Stomach smooth muscle (tissue), 2 donors: Measurements from ENCODE around the gene UBE2S.

Experiments used
- H3K27ac ChIP-seq: one replicate; pipeline ENCODE4 v1.7.0; 2013; ENCODE audit warnings: mild to moderate bottlenecking, low read length, inconsistent platforms
- H3K27me3 ChIP-seq, 2 donors: one replicate each; pipeline ENCODE4 v1.7.0; 2013; ENCODE audit warnings: low read length in 2 of 2; ENCODE audit not compliant: insufficient read depth in 2 of 2, control insufficient read depth in 1 of 2
- H3K36me3 ChIP-seq, 2 donors: one replicate each; pipeline ENCODE4 v1.7.0; 2013; ENCODE audit warnings: low read length in 2 of 2; ENCODE audit not compliant: control insufficient read depth in 2 of 2, insufficient read depth in 2 of 2
- H3K4me1 ChIP-seq: one replicate; pipeline ENCODE4 v1.7.0; 2013; ENCODE audit warnings: low read length; ENCODE audit not compliant: control insufficient read depth, insufficient read depth
- H3K4me3 ChIP-seq, 2 donors: one replicate each; pipeline ENCODE4 v1.7.0; 2013; ENCODE audit warnings: low read length in 2 of 2
- H3K9ac ChIP-seq, 2 donors: one replicate each; pipeline ENCODE4 v1.7.0; 2013; ENCODE audit warnings: low read length in 2 of 2, mild to moderate bottlenecking in 1 of 2
- H3K9me3 ChIP-seq, 2 donors: one replicate each; pipeline ENCODE4 v1.7.0; 2013; ENCODE audit warnings: low read length in 2 of 2; ENCODE audit not compliant: control insufficient read depth in 2 of 2
- donor health status: healthy.
- donor health status: Pancreatic carcinoma.

The UBE2S gene

DNA sequence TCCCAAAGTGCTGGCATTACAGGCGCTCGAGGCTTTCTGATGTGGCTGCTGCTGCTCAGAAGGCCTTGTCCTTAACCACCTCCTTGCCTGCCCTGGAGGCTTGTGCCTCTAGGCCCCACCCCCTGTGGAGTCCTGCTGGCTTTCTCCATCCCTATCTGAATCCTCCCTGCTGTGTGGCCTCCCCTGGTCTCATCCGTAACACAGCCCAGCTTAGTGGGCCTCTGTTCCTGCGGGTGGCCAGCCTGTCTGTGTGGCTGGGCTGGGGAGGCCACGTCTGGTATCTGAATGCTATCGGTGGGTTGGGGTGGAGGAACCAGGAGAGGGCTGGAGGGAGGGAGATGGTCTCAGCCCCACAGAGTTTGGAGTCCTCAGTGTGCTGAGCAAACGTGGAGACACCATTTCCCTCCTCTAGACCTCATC lies 17.1 kb downstream of the UBE2S start:
- Histone ChIP-seq H3K9me3 (no peaks in the 10 kb centered on the region), H3K27me3 (no peaks in the 10 kb centered on the region), H3K9ac (no peak overlapping the region), H3K36me3 (peaks cover 16 to 34% of the 10 kb centered on the region in 2 donors), H3K27ac (no peak overlapping the region), H3K4me3 (no peak overlapping the region), H3K4me1 (peaks cover 41% of the 10 kb centered on the region)

DNA sequence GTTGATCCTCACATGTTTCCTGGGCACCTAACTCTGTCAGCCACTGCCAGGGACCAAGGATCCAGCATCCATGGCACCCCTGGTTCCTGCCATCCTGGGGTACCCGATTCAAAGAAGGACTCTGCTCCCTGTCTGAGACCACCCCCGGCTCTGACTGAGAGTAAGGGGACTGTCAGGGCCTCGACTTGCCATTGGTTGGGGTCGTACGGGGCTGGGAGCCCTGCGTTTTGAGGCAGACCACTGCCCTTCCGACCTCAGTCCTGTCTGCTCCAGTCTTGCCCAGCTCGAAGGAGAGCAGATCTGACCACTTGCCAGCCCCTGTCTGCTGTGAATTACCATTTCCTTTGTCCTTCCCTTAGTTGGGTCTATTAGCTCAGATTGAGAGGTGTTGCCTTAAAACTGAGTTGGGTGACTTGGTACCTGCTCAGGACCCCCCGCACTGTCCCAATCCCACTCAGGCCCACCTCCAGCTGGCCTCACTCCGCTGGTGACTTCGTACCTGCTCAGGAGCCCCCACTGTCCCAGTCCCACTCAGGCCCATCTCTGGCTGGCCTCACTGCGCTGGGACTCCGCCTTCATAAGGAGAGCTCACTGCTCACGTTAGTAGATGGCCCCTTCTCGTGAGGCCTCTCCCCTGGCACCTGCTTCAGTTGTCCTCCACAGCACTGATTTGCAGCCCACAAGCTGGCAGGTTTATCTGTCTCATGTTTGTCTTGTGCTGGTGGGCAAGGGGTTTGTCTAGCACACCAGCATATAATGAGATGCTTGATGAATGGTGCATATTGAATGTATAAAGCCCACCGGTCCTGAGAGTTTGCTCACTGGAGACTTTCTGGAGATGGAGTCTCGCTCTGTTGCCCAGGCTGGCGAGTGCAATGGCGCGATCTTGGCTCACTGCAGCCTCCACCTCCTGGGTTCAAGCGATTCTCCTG lies 17.9 kb downstream of the UBE2S start:
- no peak overlapping the region for H3K9ac ChIP-seq
- no peaks in the 10 kb centered on the region for H3K9me3 ChIP-seq
- peaks cover 47% of the 10 kb centered on the region for H3K4me1 ChIP-seq
- no peaks in the 10 kb centered on the region for H3K27me3 ChIP-seq
- peaks cover 16 to 34% of the 10 kb centered on the region in 2 donors for H3K36me3 ChIP-seq
- no peak overlapping the region for H3K4me3 ChIP-seq
- H3K27ac ChIP-seq, result no peak overlapping the region

DNA sequence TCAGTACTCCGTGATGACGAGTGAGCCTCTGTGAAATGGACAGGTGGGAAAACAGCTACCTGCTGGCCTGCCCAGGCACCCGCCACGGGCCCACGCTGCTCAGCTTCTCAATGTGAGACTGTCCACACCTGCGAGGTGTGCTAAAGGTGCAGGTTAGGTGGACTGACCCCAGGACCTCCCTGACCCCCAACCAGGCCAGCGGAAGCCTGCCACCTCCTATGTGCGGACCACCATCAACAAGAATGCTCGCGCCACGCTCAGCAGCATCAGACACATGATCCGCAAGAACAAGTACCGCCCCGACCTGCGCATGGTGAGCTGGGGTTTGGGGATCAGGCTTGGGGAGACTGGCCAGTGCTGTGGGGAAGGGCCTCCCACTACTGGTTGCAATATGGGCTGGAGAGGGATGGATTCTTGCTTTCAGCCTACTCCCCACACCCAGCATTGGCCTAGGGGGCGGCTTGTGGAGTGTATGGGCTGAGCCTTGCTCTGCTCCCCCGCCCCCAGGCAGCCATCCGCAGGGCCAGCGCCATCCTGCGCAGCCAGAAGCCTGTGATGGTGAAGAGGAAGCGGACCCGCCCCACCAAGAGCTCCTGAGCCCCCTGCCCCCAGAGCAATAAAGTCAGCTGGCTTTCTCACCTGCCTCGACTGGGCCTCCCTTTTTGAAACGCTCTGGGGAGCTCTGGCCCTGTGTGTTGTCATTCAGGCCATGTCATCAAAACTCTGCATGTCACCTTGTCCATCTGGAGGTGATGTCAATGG lies 19.7 kb downstream of the UBE2S start:
- H3K36me3 ChIP-seq, result peaks cover 16 to 34% of the 10 kb centered on the region in 2 donors
- H3K4me3 ChIP-seq, result peak overlapping the region; percentile 99
- H3K4me1 ChIP-seq, result peaks cover 61% of the 10 kb centered on the region

GRCh38 chr19:55386493-55386971 lies 21.1 kb downstream of the UBE2S start:
- Histone ChIP-seq H3K4me1 (peaks cover 64% of the 10 kb centered on the region), H3K4me3 (peak overlapping the region; percentile 99), H3K27ac (peak overlapping the region; percentile 94), H3K27me3 (no peaks in the 10 kb centered on the region), H3K9me3 (no peaks in the 10 kb centered on the region), H3K36me3 (peaks cover 16 to 34% of the 10 kb centered on the region in 2 donors), H3K9ac (peak overlapping the region; percentile 96 to 98)

More for the DNA sequence above, 19.7 kb downstream of the UBE2S start:
- Histone ChIP-seq H3K9me3 (no peaks in the 10 kb centered on the region), H3K9ac (peak overlapping the region; percentile 96 to 98), H3K27me3 (no peaks in the 10 kb centered on the region), H3K27ac (no peak overlapping the region)

DNA sequence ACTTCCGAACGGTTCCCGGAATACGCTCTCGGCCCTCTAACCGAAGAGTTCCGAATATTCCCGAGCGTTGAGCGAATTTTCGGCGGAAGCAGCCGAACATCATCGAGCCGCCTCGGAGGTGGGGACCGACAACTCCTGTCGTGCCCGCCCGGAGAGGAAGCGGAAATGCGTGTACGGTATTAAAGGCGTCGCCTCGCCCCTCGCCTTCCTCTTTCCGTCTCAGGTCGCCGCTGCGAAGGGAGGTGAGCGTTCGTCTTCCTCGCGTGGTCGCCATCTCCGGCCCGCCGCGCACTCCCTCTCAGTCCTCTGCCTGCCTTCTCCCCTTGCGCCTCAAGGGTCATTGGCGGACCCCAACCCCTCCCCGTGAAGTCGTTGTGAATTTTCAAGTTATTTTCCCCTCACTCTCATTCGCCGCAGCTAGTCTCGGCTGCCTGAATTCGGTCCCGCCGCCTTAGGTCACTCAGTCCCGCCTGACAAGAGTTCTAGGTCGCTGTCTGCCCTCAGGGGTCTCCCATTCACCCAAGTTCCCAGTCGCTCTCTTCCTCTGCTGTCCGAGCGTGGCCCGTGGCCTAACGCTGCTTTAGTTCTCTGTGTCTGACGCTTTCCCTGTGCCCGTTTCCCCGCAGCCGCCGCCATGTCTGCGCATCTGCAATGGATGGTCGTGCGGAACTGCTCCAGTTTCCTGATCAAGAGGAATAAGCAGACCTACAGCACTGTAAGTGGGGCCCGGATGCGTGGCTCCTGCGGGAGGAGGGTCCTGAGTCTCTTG lies 21.7 kb downstream of the UBE2S start, which contains the start of gene RPL28:
RPL28 (plus strand) TSS at position 209 of the 769 bp plus-strand sequence; CDS start at position 635, 426 bp downstream.
- H3K4me3 ChIP-seq, result peak within 1 kb of the TSS; percentile 99
- H3K27me3 ChIP-seq, result no peaks in the 10 kb centered on the region
- no peaks in the 10 kb centered on the region for H3K9me3 ChIP-seq
- peaks cover 59% of the 10 kb centered on the region for H3K4me1 ChIP-seq
- H3K27ac ChIP-seq, result peak within 1 kb of the TSS; percentile 94
- H3K36me3 ChIP-seq, result peaks cover 16 to 31% of the 10 kb centered on the region in 2 donors
- peak within 1 kb of the TSS; percentile 96 to 98 for H3K9ac ChIP-seq

- no peaks in the 10 kb centered on the region for H3K27me3 ChIP-seq
- H3K4me1 ChIP-seq, result peaks cover 55% of the 10 kb centered on the region
- H3K27ac ChIP-seq, result peak overlapping the region; percentile 94
Measured at GRCh38 chr19:55384920-55385723, 22.5 kb downstream of the UBE2S start.

DNA sequence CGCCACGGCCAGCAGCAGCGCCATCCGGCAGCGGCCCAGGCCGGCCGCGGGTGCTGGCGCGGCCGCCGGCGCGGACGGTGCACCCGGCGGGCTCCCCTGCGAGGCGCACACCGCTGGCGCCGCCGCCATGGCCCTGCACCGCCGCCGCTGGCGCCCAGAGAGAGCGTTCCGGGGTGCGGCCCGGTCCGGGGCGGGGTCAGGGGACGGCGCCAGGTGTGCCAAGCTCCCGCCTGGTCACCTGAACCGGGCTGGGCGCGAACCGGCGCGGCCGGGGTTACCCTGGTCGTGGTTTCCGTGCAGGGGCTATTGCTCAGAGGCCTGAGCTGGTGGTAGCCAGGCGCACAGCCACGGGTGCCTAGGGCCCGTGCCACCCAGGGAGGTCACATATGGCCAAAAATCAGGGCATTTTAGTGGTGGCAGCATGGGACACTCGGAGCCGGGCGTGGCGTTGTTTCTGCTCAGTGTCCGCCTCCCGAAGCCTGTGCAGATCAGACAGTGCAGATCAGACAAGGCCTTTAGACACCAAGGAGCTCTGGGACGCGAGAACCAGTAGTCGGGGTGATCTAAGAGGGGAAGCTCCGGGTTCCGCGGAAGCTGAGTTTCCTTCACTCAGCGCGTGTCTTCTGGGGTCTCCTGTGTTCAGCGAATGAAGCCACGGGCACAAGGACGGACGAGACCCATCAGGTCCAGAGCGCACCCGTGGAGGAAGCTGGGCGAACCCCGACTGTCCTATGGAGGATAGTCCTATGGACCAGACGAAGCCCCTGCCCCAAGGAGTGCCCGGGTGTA lies 23.3 kb downstream of the UBE2S start, which contains the start of gene TMEM238:
TMEM238 (minus strand) TSS at position 162 of the 789 bp plus-strand sequence; CDS start at position 129, 33 bp downstream.
- H3K4me3 ChIP-seq, result peak within 1 kb of the TSS; percentile 81 to 99
- no peaks in the 10 kb centered on the region for H3K9me3 ChIP-seq
- peak within 1 kb of the TSS; percentile 94 for H3K27ac ChIP-seq
- H3K9ac ChIP-seq, result peak within 1 kb of the TSS; percentile 94 to 98
- peaks cover 53% of the 10 kb centered on the region for H3K4me1 ChIP-seq
- peaks cover 16 to 21% of the 10 kb centered on the region in 2 donors for H3K36me3 ChIP-seq
- H3K27me3 ChIP-seq, result no peaks in the 10 kb centered on the region

More at GRCh38 chr19:55384920-55385723, 22.5 kb downstream of the UBE2S start:
- no peaks in the 10 kb centered on the region for H3K9me3 ChIP-seq
- H3K9ac ChIP-seq, result peak overlapping the region; percentile 94 to 98
- H3K36me3 ChIP-seq, result peaks cover 16 to 27% of the 10 kb centered on the region in 2 donors
- H3K4me3 ChIP-seq, result peak overlapping the region; percentile 81 to 99

DNA sequence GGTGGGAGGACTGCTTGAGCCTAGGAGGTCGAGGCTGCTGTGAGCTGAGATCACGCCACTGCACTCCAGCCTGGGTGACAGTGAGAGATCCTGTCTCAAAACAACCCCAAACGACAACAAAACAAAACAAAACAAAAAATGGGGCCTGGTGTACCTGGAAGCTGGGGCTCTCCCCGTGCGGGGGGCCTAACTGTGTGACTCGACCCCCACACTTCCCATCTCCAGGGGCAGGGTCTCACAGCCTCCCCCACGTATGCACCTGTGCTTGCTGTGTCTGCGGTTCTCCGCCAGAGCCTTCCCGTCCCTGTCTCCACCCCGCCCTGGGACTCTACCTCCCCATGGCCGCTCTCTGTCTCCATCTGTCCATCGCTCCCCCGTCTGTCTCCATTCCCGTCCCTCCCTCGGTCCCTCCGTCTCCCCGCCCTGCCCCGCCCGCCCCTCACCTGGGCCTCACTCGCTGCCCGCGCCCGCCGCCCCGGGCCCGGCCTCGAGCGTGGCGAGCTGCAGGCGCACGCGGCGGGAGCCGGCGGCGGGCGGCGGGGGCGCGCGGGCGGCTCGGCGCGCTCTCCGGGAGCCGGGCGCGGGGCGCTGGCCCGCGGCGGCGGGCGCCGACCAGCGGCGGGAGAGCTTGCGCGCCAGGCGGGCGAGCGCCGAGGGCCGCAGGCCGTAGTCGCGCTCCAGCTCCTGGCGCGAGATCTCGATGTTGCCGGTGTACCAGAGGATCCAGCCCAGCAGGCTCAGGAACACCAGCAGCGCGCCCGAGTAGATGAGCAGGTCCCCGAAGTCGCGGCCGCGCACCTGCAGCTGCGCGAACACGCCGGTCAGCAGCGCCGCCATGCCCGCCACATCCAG lies 24.1 kb downstream of the UBE2S start:
- Histone ChIP-seq H3K4me1 (peaks cover 47% of the 10 kb centered on the region), H3K9ac (peak overlapping the region; percentile 68 to 73), H3K9me3 (no peaks in the 10 kb centered on the region), H3K27ac (peak overlapping the region; percentile 46), H3K36me3 (peaks cover 12 to 16% of the 10 kb centered on the region in 2 donors), H3K4me3 (peak overlapping the region in 1 of 2 donors; percentile 99), H3K27me3 (no peaks in the 10 kb centered on the region)
